NCI-H1092 treated with DMSO at 0.1 percent for 48 hours (cell line): ENCODE measurements around the gene EDA2R.

ENCODE experiments used
- DNase-seq: peaks from one replicate; lab custom pipeline; 2025; lab: John Stamatoyannopoulos, UW

The EDA2R gene

DNA sequence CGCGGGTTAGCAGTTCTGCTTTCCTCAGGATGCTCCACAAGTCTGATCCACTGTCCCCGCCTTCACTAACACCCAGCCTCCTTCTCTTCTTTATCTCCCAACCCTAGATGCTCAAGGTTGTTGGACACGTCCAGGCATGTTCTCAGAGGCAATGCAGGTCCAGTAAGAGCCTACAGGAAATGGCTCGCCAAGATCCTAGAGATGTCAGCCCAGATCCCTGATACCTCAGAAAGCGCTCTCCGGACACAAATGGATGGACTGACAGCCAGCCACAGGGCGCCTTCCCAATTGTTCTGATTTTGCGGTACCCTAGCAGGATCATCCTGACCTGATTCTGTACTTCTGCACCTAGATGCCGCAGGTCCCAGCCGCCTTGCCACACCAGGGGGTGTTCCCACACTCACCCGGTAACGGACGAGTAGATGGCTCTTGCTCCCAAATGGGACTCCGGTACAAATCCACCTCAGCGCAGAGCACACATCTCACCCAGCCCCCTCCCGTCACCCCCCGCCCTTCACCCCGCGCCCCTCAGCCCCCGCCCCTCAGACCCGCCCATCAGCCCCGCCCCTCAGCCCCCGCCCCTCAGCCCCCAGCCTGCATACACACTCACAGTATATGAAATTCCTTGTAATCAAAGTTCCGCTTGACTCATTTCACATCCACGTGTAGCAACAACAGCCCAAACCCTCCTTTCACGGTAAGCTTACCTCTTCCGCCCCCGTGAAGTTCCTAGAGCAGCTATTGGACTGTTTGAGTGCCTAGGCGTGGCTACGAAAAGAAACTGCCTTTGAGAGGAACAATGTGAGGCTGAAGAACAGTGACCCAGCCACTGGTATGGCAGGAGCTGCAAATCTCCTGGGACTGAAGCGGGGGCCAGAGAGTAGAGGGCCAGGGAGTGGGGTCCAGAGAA lies at the start of gene EDA2R:
EDA2R (minus strand) TSS at position 488 of the 910 bp plus-strand sequence. CDS start 23,058 bp downstream, outside the sequence.
- DNase-seq, result no peak

- DNase-seq, result no peak
These were observed 45.3 kb upstream of the EDA2R start for GRCh38 chrX:66684196-66684595.

DNA sequence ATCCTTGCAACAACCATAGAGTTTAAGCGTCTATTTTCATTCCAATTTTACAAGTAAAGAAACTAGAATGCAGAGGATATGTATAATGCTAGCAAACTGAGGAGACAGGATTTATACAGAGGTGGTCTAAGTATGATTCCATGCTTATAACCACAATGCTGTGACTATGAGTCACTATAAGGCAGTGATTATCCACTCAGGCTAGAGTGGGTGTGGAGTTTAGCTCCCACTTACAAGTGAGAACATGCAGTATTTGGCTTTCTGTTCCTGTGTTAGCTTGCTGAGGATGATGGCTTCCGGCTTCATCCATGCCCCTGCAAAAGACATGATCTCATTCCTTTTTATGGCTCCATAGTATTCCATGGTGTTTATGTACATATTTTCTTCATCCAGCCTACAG lies 41.6 kb upstream of the EDA2R start:
- DNase-seq, result no peak

DNA sequence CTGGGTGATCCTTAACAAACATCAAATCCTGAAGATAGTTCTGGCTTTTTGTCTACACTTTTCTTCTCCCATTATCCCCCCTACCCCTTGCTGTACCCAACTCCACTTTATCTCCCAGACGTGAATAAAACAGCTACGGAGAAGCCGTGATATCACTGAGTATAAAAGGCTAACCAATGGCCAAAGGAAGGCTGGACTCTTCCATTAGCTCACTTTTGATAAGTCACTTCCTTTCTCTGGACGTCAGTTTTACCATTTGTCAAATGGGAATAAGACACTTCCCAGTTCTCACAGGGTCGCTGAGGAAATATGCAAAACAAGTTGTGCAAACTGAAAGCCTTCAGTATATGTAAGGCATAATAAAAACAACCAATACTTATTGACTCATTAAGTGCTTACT lies 38.6 kb upstream of the EDA2R start:
- no peak for DNase-seq

- DNase-seq, result no peak
These were observed 38.1 kb upstream of the EDA2R start for GRCh38 chrX:66676990-66677389.

DNA sequence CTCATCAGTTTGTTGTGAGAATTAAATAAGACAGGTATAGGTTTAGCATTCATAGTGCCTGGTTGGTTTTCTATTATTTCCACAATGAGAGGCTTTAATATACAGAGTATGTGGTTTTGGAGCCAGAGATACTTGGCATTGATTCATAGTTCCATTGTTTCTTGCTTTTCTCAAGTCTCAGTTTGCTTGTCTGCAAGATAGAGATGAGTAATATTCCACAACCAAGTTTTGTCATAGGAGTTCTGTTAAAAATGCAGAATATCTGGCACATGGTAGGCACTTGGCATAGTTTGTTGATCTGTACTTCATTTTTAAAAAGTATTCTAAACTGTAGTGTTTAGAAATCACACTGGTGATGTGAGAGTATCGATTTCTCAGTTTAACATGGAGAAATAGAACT lies 37.5 kb upstream of the EDA2R start:
- DNase-seq, result no peak

- DNase-seq, result no peak
These were observed 36.7 kb upstream of the EDA2R start for GRCh38 chrX:66675541-66675940.

DNA sequence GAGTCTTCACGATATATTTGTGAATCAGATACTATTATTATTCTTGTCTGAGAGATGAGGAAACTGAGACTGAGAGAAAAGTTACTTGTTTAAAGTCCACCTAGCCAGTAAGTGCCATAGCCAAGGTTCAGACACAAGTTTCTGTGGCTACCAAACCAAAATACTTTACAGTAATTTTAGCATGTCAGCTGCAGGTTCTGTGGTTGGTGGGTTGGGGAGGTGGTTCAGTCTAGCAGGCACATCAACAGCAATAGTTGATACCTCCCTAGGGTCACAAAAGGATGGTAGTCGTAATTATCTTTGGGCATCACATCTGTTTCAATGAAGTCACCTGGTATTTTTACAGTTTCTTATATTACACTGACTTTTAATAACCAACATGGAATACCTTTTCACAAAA lies 35.6 kb upstream of the EDA2R start:
- DNase-seq, result no peak

DNA sequence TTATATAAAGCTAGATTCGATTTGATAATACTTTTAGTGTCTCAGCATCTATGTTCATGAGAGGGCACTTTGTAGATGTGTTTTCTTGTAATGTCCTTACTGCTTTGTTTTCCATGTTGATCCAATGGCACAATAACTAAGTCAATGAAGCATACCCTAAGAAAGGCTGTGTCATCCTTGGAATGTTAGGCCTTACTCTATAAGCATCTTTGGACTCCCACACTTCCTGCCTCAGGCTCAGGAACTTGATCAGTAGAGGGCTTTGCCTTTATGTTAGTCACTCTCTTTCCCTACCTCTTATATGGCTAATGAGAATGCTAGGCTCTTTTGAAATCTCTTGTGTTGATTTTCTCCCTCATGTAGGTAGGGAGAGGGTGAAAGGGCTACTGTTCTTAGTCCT lies 33.2 kb upstream of the EDA2R start:
- DNase-seq, result no peak

- no peak for DNase-seq
These were observed 15.5 kb upstream of the EDA2R start for GRCh38 chrX:66654411-66654810.

- DNase-seq, result no peak
These were observed 3.5 kb downstream of the EDA2R start for GRCh38 chrX:66635360-66635759.

DNA sequence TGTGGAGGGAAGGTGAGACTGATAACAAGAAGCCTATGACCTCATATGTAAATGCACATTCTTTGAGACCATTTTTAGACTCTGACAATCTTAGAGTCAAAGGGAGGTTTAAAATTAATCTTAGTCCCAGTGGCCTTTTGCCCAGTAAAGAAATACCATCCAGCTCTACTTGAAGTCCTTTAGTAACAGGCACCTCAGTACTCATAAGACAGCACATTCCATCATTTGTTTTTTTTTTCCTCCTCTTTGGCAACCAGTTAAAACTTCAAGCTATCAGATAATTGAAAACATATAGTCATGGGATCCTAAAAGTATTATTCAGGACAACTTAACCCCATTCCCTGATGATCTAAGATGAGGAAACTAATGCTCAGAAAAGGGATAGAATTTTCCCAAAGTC lies 4.6 kb downstream of the EDA2R start:
- DNase-seq, result no peak

GRCh38 chrX:66633541-66633940 lies 5.3 kb downstream of the EDA2R start:
- DNase-seq, result no peak

GRCh38 chrX:66632981-66633380 lies 5.9 kb downstream of the EDA2R start:
- DNase-seq, result no peak

- no peak for DNase-seq
These were observed 6.4 kb downstream of the EDA2R start for GRCh38 chrX:66632473-66632872.

DNA sequence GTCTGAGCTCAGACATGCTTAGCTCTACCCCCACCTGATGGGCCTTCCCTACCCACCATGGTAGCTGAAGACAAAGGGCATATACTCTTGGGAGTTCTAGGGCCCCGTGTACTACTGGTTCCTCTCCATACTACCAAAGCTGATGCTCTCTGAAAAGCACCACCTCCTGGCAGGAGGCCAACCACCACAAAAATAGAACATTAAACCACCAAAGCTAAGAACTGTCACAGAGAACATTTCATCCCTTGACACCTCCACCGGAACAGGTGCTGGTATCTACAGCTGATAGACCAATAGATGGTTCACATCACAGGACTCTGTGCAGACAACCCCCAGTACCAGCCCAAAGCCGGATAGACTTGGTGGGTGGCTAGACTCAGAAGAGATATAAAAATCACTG lies 13.4 kb downstream of the EDA2R start:
- no peak for DNase-seq

DNA sequence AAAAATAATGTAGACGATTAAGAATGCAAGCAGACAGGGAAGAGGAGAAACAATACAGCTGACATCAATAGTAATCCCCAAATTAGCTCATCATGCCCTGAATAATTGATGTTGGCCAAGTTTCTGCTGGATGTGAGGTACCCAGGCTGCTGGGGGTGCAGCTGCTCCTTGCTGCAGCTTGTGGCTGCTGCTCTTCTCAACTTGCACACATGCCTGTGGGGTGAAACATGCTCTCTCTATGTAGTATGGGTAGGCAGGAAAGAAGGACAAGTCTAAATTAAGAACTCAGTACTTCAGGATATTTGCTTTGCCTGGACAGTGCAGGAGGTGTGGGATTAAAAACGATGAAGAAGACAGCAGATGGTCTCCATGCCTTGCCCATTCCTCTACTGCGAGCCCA lies 16.7 kb downstream of the EDA2R start:
- no peak for DNase-seq

DNA sequence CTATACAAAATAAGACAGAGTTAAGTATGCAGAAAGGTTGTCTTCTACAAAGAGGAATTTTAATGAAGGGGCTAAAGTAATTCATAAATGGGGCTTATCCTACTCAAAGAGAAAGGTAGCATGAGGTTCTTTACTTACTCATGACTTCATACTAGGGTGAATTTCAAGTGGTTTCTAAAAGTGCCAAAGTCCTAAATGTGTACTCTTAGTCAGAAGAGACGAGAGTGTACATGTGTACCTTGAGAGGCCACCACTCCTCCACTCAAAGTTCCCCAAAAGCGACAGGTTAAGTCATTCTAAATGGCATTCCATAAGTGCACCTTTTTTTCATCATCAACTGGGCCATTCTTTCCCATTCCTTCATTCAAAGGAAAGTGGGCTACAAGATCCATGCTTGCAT lies 21.9 kb downstream of the EDA2R start:
- DNase-seq, result no peak

- no peak for DNase-seq
These were observed 36.4 kb downstream of the EDA2R start for GRCh38 chrX:66602381-66602938.

GRCh38 chrX:66601522-66601921 lies 37.4 kb downstream of the EDA2R start:
- no peak for DNase-seq

DNA sequence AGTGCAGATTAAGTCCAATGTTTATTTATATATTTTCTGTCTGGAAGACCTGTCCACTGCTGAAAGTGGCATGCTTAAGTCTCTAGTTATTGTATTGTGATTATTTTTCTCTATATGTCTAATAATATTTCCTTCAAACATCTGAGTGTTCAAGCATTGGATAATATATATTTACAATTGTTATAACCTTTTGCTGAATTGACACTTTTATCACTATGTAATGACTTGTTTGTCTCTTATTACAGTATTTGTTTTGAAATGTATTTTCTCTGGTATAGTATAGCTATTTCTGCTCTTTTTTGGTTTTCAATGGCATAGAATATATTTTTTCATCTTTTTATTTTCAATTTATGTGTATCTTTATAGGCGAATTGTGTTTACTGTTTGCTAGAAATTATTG lies 59.7 kb downstream of the EDA2R start:
- no peak for DNase-seq

- no peak for DNase-seq
These were observed 84.9 kb downstream of the EDA2R start for GRCh38 chrX:66553973-66554372.

DNA sequence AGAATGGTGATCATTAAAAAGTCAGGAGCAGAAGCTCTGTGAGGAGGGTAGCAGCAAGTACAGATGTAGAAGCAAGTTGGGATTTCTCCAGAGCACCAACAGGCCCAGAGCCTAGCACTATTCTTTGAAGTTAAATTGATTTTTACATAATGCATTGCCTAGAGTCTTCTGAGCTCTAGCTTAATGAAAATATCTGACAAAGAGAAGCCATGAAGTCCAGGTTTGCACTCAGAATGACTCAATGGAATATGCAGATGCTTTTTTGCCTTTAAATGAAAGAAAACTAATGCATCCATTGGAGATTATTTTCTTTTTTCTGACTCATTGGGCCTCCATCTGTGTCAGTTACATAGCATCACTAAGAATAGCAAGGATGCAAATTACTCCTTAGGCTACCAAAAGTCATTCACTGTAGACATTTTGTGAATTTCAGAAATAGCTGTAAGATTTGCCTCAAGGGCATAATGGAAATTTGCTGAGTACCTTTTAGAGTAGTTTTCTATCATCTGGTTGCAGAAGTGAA lies 91.0 kb downstream of the EDA2R start:
- no peak for DNase-seq
